GM19372 (cell line): ENCODE data around the gene DCDC1.

Source experiments
- ATAC-seq: cut with Tn5 transposase; IDR thresholded peaks from one replicate; pipeline ENCODE4 v1.9.1; 2021; ENCODE audit warnings: mild to moderate bottlenecking, low read depth, moderate library complexity; ENCODE audit not compliant: unreplicated experiment

The DCDC1 gene

GRCh38 chr11:30921811-30922210, 447.7 kb downstream of the DCDC1 start:
- ATAC-seq, result no peak

DNA sequence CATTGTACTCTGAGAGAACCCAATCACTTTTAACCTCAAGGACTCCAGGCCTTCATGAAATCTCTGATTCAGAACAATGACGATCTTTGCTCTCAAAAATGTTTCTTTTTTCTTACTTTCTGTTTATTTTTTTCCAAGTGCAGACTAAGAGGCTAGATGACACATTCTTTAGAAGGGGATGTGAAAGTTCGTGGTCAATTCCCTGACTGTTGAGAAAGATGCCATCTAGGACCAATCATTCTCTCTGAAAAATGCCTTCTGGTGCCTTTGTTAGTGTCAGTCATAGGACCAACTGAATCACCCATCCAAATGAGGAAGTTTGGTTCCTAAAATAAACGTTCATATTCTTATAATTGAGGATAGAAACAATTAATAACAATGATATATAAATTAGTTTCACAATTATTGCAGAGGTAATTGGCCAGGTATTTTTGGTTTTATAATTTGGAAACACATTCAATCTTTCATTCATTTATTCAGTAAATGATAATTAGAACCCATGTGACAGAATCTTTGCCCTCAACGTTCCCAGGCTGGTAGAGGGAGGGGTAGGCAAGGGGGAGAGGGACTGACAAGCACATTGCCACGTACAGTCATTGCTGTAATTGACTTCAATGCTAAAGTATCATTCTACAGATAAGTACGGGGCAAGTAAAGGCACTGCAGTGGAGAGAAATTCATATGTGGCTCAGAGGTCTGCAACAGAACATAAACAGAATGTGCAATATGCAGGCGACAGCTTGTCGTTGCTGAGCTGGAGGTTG, 450.0 kb downstream of the DCDC1 start:
- ATAC-seq, result no peak

GRCh38 chr11:30917859-30918478, 451.6 kb downstream of the DCDC1 start:
- ATAC-seq, result peak; percentile 62

DNA sequence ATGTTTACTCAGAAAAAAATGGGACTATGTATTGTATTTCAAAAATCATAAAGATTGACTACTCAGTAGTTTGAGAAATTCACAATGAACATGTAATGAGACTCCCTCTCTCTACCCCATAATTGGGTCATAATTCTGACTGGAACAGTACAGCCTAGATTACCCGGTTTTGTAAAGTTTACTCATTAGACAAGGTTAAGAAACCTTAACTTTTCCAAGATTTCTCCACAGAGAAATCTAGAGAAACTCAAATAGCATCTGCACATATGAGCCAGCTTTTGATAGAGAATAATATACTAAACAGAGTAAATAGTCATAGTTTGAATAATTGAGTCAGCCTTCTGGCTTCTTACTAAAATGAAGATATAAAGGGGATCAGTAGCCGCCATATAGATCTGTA, 452.3 kb downstream of the DCDC1 start:
- ATAC-seq, result no peak

- ATAC-seq, result no peak
Observed at GRCh38 chr11:30916764-30917163, 452.8 kb downstream of the DCDC1 start.

DNA sequence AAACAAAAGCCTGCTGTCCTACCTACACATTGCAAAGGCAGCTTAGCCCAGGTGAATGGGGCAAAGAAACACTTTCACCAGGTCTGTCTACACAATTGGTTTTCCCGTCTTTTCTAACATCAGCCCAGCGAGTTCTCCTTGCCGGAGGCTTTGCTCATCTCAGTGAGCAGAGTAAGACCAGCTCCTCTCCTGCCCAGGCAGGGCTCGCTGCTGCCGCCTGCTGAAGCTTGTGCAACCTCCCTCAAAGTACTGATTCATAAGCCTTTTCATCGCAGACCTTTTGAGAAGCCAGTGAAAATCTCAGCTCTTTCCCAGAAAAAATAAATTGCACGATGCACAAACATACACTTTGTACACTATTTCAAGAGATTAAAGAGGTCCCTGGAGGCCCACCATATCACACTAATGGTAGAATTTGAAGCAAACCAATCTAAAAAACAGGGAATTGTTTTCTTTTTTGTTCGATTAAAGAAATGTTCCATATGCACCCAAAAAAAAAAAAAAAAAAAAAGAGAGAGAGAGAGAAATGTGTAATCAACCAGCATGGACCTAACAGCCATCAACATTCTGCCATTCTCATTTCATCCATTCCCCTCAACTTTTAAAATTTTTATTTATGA, 455.3 kb downstream of the DCDC1 start:
- no peak for ATAC-seq

- no peak for ATAC-seq
Observed at GRCh38 chr11:30911247-30911646, 458.3 kb downstream of the DCDC1 start.

DNA sequence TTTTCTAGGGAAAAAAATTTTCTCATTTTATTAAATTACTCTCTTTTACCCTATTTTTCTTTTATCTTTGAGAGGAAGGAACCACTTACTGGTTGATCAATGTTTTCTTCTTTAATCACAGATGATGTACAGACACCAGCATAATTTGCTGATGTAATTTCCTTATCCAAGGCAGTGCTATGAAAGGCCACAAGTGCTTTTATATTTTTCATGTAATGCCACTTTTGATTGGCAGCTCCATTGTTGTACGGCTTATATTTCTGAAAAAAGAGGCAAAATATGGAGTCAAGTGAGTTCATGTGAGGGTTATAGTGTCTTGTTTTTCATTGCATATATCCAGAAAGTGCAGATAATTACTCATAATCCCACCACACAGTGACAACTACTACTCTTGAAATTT, 460.7 kb downstream of the DCDC1 start:
- ATAC-seq, result no peak

GRCh38 chr11:30908272-30908671, 461.3 kb downstream of the DCDC1 start:
- ATAC-seq, result no peak

GRCh38 chr11:30902929-30903328, 466.6 kb downstream of the DCDC1 start:
- no peak for ATAC-seq

- no peak for ATAC-seq
Observed at GRCh38 chr11:30895046-30895445, 474.5 kb downstream of the DCDC1 start.

DNA sequence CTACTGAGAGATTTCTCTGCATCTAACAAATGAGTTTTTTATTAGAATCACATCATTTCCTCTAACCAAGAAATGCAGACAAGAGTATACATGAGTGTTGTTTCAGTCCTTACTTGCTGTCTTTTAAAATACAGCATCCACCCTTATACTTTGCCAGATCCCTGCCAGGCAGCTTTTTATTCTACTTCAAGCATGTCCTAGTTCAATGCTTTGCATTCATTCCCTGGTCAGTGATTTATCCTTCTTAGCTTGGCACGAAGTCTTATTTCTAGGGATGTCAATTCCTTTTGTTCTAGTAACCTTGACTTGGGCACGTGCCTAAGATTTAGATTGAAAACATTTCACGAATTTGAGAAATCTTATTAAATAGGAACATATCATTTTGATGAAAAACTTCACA, 476.2 kb downstream of the DCDC1 start:
- ATAC-seq, result no peak

DNA sequence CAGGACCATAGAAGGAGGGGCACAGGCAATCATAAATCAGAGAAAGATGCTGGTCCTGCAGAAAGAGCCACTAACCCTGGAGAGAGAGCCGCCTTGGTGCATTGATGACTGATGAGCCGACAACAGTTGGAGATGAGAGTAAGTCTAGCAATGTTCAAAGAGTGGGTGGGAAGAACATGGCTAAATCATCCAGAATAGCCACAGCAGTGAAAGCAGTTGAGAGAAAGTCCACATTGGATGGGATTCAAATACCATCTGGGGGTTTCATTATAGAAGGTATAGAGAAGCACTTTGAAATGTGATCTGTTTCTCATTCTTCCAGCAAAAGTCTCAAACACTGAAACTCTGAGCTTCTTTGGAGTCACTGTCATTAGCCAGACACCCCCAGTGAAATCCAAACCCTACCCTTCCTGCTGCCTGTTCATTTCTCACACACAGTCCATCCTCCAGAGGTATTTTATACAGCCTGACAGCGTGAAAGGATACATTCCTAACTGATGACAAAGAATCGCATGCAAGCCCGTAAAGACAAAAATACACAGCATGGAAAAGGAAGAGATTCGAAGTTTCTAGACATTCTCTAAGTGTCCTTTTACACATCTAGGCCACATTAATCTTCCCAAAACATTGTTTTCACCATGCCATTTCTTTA, 480.3 kb downstream of the DCDC1 start:
- ATAC-seq, result no peak

DNA sequence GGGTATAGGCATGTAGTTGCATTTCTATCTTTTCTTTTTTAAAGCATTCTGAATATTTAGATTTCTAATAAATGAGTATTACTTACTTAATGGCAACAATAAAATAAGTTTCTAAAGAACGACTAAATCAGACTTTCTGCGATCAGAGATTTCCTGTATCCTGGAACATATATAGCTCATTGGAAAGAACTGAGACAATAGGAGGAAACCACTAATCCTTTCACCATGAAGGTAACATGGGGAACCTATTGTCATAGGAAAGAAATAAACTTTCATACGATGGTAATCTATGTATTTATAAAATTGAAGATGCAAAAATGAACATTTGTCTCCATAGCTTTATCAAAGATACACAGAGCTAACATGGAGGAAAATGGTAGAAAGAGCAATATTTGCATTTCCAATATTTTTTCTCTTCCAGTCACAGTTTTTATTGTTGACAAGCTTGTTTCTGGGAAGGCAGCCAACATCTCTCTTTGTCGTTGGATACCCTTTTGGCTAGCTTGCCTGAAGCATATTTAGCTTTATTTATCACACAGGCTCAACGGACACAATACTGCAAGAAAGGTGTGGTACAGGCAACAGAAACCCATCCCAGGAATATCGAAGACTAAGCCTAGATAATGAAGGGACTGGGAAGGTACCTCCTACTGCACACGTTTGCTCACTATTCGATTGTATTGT, 490.1 kb downstream of the DCDC1 start:
- ATAC-seq, result no peak

GRCh38 chr11:30878400-30878799, 491.1 kb downstream of the DCDC1 start:
- ATAC-seq, result no peak

GRCh38 chr11:30876663-30877396, 492.7 kb downstream of the DCDC1 start:
- no peak for ATAC-seq

DNA sequence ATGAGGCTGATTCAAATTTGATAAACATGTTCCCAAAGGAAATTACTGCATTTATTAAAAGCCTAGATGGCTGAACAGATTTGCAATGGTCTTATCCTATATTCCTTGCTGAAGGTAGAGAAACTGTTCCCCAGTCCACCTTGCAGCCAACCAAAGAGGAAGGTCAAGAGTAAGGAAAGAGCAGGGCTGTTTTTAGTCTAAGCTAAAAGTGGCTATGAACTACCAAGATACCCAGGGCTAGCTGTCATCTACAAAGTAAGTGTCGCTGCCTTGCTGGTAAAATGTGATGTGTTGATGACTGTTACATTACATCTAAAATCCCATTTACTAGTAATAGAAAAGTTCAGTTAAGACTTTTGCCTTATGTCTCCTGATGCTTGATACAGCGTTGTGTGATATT, 493.3 kb downstream of the DCDC1 start:
- ATAC-seq, result no peak

GRCh38 chr11:30875806-30876205, 493.7 kb downstream of the DCDC1 start:
- no peak for ATAC-seq

DNA sequence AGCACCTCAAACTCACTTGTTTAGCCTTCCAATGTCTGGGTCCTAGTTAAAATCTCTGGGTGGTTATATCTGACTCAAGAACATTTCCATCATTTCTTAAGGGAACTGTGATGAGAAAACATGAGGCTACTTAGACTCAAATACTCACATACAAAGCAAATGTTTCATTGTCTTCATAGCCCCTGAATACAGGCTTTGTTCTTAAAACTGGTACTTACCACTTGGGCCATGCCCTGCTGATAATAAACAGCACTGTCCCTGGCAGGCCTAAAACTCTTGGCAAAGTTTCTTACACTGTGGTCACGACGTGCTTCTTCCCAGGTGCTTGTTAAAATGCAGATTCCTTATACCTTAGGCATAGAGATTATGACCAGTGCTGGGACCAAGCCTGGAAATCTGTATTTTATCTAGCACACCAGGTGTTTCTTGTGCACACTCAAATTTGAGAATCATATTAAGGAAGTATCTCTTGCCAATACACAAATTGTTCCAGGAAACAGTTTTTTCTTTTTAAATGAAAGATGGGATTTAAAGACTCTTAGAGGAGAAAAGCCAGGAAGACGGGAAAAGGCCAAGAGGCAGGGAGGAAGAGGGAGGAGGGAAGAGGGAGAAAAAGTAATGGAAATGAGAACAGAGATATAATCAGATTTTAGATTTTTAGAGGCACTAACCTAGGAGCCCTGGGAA, 495.5 kb downstream of the DCDC1 start:
- ATAC-seq, result no peak
